NCI-H526 (cell line): ENCODE data around the gene USP17L5.
"Not testable (repeated sequence)": the region's sequence is repeated elsewhere in the genome, so short reads cannot be mapped to it uniquely, and the experiment has no call there.

Experiments used
- DNase-seq, 2 experiments: peaks; one replicate each; lab custom pipeline; 2025; lab: John Stamatoyannopoulos, UW

Gene USP17L5

GRCh38 chr4:9339103-9339502 lies at the start of gene USP17L5:
Gene USP17L5 (plus strand): TSS chr4:9339403. CDS start chr4:9339403, 0 bp downstream.
- DNase-seq = not testable (repeated sequence)

GRCh38 chr4:9324191-9324590 lies 15.0 kb upstream of the USP17L5 start:
- DNase-seq = not testable (repeated sequence)

- not testable (repeated sequence) for DNase-seq
These were observed 14.3 kb upstream of the USP17L5 start, which contains the start of gene USP17L24 for GRCh38 chr4:9324865-9325264. Gene USP17L24 (plus strand): TSS chr4:9325165. CDS start chr4:9325165, 0 bp downstream.

GRCh38 chr4:9329611-9330010 lies 9.6 kb upstream of the USP17L5 start, which contains the start of gene USP17L25:
Gene USP17L25 (plus strand): TSS chr4:9329911. CDS start chr4:9329911, 0 bp downstream.
- DNase-seq = not testable (repeated sequence)

- DNase-seq = not testable (repeated sequence)
These were observed 4.8 kb upstream of the USP17L5 start, which contains the start of gene USP17L26 for GRCh38 chr4:9334358-9334757. Gene USP17L26 (plus strand): TSS chr4:9334658. CDS start chr4:9334658, 0 bp downstream.

GRCh38 chr4:9343848-9344247 lies 4.6 kb downstream of the USP17L5 start, which contains the start of gene USP17L27:
Gene USP17L27 (plus strand): TSS chr4:9344148. CDS start chr4:9344148, 0 bp downstream.
- not testable (repeated sequence) for DNase-seq

- DNase-seq = not testable (repeated sequence)
These were observed 9.4 kb downstream of the USP17L5 start, which contains the start of gene USP17L28 for GRCh38 chr4:9348593-9348992. Gene USP17L28 (plus strand): TSS chr4:9348893. CDS start chr4:9348893, 0 bp downstream.

- DNase-seq = not testable (repeated sequence)
These were observed 11.7 kb downstream of the USP17L5 start for GRCh38 chr4:9350866-9351265.

GRCh38 chr4:9353338-9353737 lies 14.1 kb downstream of the USP17L5 start, which contains the start of gene USP17L29:
Gene USP17L29 (plus strand): TSS chr4:9353638. CDS start chr4:9353638, 0 bp downstream.
- not testable (repeated sequence) for DNase-seq

- DNase-seq = not testable (repeated sequence)
These were observed 23.6 kb downstream of the USP17L5 start, which contains the start of gene USP17L30 for GRCh38 chr4:9362829-9363228. Gene USP17L30 (plus strand): TSS chr4:9363129. CDS start chr4:9363129, 0 bp downstream.

GRCh38 chr4:9379881-9380280 lies 40.7 kb downstream of the USP17L5 start:
- not testable (repeated sequence) for DNase-seq

- peak in 1 of 2 experiments; percentile 3 for DNase-seq
These were observed 41.9 kb downstream of the USP17L5 start for GRCh38 chr4:9381012-9381534.

- DNase-seq = no peak
These were observed 44.9 kb downstream of the USP17L5 start for GRCh38 chr4:9384126-9384525.

GRCh38 chr4:9389001-9389400 lies 49.8 kb downstream of the USP17L5 start:
- DNase-seq = not testable (repeated sequence)
